K562 (cell line): ENCODE results near the gene DPEP1. TPM values are rescaled to one million over a fixed set of nuclear protein-coding genes. Genes with fewer than 3 reads are reported as not detected.

Source experiments
- ATAC-seq: fragments of 200-7000 bp; cut with Tn5 transposase; 3 replicates; pipeline ENCODE4 v1.9.1; 2020; ENCODE audit warnings: moderate library complexity
- BruUV-seq: library from RNA; stranded (reverse); fragments of 400-500 nt; replicated peaks from 2 replicates; lab custom pipeline; 2021; lab: Mats Ljungman, UMichigan
- CTCF ChIA-PET: fragments of 300-600 bp; formaldehyde crosslinking; extraction: SDS; loops from one replicate; lab custom pipeline; 2021; ENCODE audit warnings: low intra/inter-chr PET ratio; lab: Yijun Ruan, JAX
- POLR2A ChIA-PET: fragments of 300-600, 350-650 bp; sonication (Branson Sonifier 250); formaldehyde crosslinking; extraction: SDS; loops from one replicate; lab custom pipeline; 2021; ENCODE audit warnings: antibody characterized with exemption, inconsistent platforms; lab: Yijun Ruan, JAX
- DNase-seq, 4 experiments: peaks; one replicate each; pipeline versions ENCODE4 v3.0.0 to v3.0.0-alpha.2; 2011 to 2018; ENCODE audit warnings: low spot score in 3 of 4, mixed read lengths in 3 of 4; ENCODE audit errors: extremely low read depth in 1 of 4
- FAIRE-seq: peaks from 2 replicates; lab custom pipeline; 2011; peaks lifted over from hg19 to GRCh38; lab: Jason Lieb, UNC
- H2AFZ ChIP-seq: 2 replicates; pipeline ENCODE4 v1.6.0; 2011; ENCODE audit warnings: low read depth, low read length, control low read depth, inconsistent platforms
- H3K27ac ChIP-seq: fragments of 200-600 bp; 3 replicates; pipeline ENCODE4 v1.8.0; 2011; ENCODE audit warnings: low read depth, mild to moderate bottlenecking, control low read depth, inconsistent platforms, low read length, moderate library complexity, mixed read lengths; ENCODE audit errors: extremely low read depth
- H3K27me3 ChIP-seq, 2 experiments: fragments of 300-600 bp in 1 of 2; 2 replicates in 1 of 2; 3 replicates in 1 of 2; pipeline versions ENCODE4 v1.6.0 to v1.8.0; 2011; ENCODE audit warnings: inconsistent platforms in 2 of 2, low read length in 2 of 2, mild to moderate bottlenecking in 1 of 2, mixed read lengths in 1 of 2, moderate library complexity in 1 of 2; ENCODE audit not compliant: control insufficient read depth in 2 of 2, insufficient read depth in 2 of 2
- H3K36me3 ChIP-seq: fragments of 300-600 bp; 3 replicates; pipeline ENCODE4 v1.8.0; 2011; ENCODE audit warnings: mild to moderate bottlenecking, low read length, inconsistent platforms; ENCODE audit not compliant: control insufficient read depth, insufficient read depth
- H3K4me1 ChIP-seq, 2 experiments: fragments of 200-600 bp in 1 of 2; replicated peaks in 1 of 2; 2 replicates in 1 of 2; 3 replicates in 1 of 2; pipeline versions ENCODE4 v1.5.1 to v1.8.0; 2011; ENCODE audit warnings: inconsistent platforms in 2 of 2, low read length in 2 of 2, mild to moderate bottlenecking in 1 of 2, mixed read lengths in 1 of 2, moderate library complexity in 1 of 2; ENCODE audit not compliant: control insufficient read depth in 2 of 2, insufficient read depth in 2 of 2
- H3K4me2 ChIP-seq: 2 replicates; pipeline ENCODE4 v1.6.1; 2011; ENCODE audit warnings: low read length, control low read depth, inconsistent platforms, mixed read lengths; ENCODE audit not compliant: insufficient read depth
- H3K4me3 ChIP-seq: fragments of 200-600 bp; sonication (generic), shearing (Covaris generic); 2 replicates; pipeline ENCODE4 v1.5.1; 2016; ENCODE audit warnings: control low read depth, inconsistent platforms
- H3K79me2 ChIP-seq: fragments of 200-600 bp; 3 replicates; pipeline ENCODE4 v1.8.0; 2011; ENCODE audit warnings: low read length, inconsistent platforms; ENCODE audit not compliant: control insufficient read depth, insufficient read depth
- H3K9ac ChIP-seq, 2 experiments: 2 replicates each; pipeline versions ENCODE4 v1.6.0 to v1.6.1; 2011; ENCODE audit warnings: low read depth in 2 of 2, low read length in 2 of 2, control low read depth in 1 of 2, inconsistent platforms in 1 of 2, mild to moderate bottlenecking in 1 of 2, mixed read lengths in 1 of 2; ENCODE audit not compliant: insufficient read depth in 1 of 2
- H3K9me1 ChIP-seq: one replicate; pipeline ENCODE4 v1.6.0; 2011; ENCODE audit warnings: inconsistent platforms, mild to moderate bottlenecking, low read length, moderate library complexity; ENCODE audit not compliant: control insufficient read depth, insufficient read depth
- H3K9me3 ChIP-seq: replicated peaks from 2 replicates; pipeline ENCODE4 v1.5.1; 2011; ENCODE audit warnings: low read depth, low read length, inconsistent platforms; ENCODE audit not compliant: control insufficient read depth, insufficient read depth
- H4K20me1 ChIP-seq: replicated peaks from 2 replicates; pipeline ENCODE4 v1.6.1; 2011; ENCODE audit warnings: low read length, inconsistent platforms, mixed read lengths; ENCODE audit not compliant: control insufficient read depth, insufficient read depth
- ARID1B ChIP-seq: fragments of 450-650 bp; IDR thresholded peaks from 2 replicates; pipeline ENCODE4 v1.6.1; 2016; ENCODE audit warnings: antibody characterized with exemption, mild to moderate bottlenecking, inconsistent platforms
- CREM ChIP-seq: IDR thresholded peaks from 2 replicates; pipeline ENCODE4 v1.6.1; 2014; ENCODE audit warnings: antibody characterized with exemption, low read depth
- EGR1 ChIP-seq: fragments of 450-650 bp; conservative IDR thresholded peaks from 2 replicates; pipeline ENCODE4 v1.6.1; 2017; ENCODE audit warnings: mild to moderate bottlenecking
- KDM1A ChIP-seq, 2 experiments: fragments of 450-650 bp; IDR thresholded peaks; 2 replicates each; pipeline ENCODE4 v1.6.1; 2016; ENCODE audit warnings: mild to moderate bottlenecking in 2 of 2
- NFYB ChIP-seq: IDR thresholded peaks from 2 replicates; pipeline ENCODE4 v1.6.1; 2011; ENCODE audit warnings: mild to moderate bottlenecking, moderate library complexity; ENCODE audit not compliant: insufficient read length; ENCODE audit errors: extremely low read depth
- SPI1 ChIP-seq: IDR thresholded peaks from 2 replicates; pipeline ENCODE4 v1.6.1; 2011; ENCODE audit warnings: low read depth, low read length, control low read depth, borderline replicate concordance
- SREBF2 ChIP-seq: sonication (generic); formaldehyde crosslinking; IDR thresholded peaks from 2 replicates; pipeline ENCODE4 v1.4.0; 2020; ENCODE audit warnings: mild to moderate bottlenecking, missing genetic modification reagents
- ZNF217 ChIP-seq: sonication (generic); formaldehyde crosslinking; IDR thresholded peaks from 2 replicates; pipeline ENCODE4 v1.8.0; 2022; ENCODE audit warnings: mild to moderate bottlenecking, missing genetic modification reagents
- ZNF24 ChIP-seq: fragments of 450-650 bp; IDR thresholded peaks from 2 replicates; pipeline ENCODE4 v1.6.1; 2016
- ZNF263 ChIP-seq: sonication (generic); formaldehyde crosslinking; IDR thresholded peaks from 2 replicates; pipeline ENCODE4 v1.8.0; 2022; ENCODE audit warnings: mild to moderate bottlenecking, missing genetic modification reagents, borderline replicate concordance
- WGBS: fragments of 100-300 bp; shearing (Covaris generic); methylation state at CpG from one replicate; pipeline ENCODE4 v1.1.6; 2016; ENCODE audit warnings: low coverage, mixed read lengths; ENCODE audit not compliant: insufficient coverage; ENCODE audit errors: missing lambda C conversion rate; 5-methylcytosine and 5-hydroxymethylcytosine counted together
- in situ Hi-C: fragments of 300-500 bp; cut with MboI; formaldehyde crosslinking; loops from 4 replicates; pipeline ENCODE4 v1.15.0; 2018; ENCODE audit warnings: inconsistent platforms, mixed read lengths
- intact Hi-C: fragments of 100-400 bp; cut with micrococcal nuclease; formaldehyde crosslinking; loops from 2 replicates; pipeline ENCODE4 v1.14.2; 2022
- polyA plus RNA-seq, 8 experiments: library from polyadenylated mRNA; depleted of rRNA in 4 of 8; stranded (reverse) in 5 of 8; unstranded in 3 of 8; fragments of >200 nt; fragmentation: Nextera tagmentation in 2 of 8; fragmentation: Illumina TruSeq in 1 of 8; extraction: Ambion mirVana in 2 of 8; extraction: Trizol in 1 of 8; gene quantifications; 2 replicates each; pipeline versions ENCODE4 v1.2.1 to v1.2.3, GENCODE V29; 2011 to 2014; ENCODE audit warnings: inconsistent platforms in 1 of 8, missing spikeins in 1 of 8
- total RNA-seq, 7 experiments: library from RNA; depleted of rRNA in 6 of 7; stranded (reverse); fragments of >200 nt in 6 of 7; fragmentation: Illumina TruSeq in 2 of 7; extraction: Trizol in 2 of 7; gene quantifications; 2 replicates each; pipeline versions ENCODE4 v1.2.1 to v1.2.3, GENCODE V29; 2011 to 2021; ENCODE audit warnings: low replicate concordance in 1 of 7
- TF ChIP-seq, protein P1 (sequence below): fragments of 450-650 bp; formaldehyde crosslinking; IDR thresholded peaks from 2 replicates; pipeline ENCODE4 v1.4.0; 2020; ENCODE audit warnings: mild to moderate bottlenecking, moderate library complexity

The DPEP1 gene
- total and polyA plus RNA-seq, 9 of the 15 experiments (the other 6 are each of a cell fraction or from before 2014, with no cell fraction given), result 0.14 to 0.31 (median 0.20) TPM; not detected in 6

DNA sequence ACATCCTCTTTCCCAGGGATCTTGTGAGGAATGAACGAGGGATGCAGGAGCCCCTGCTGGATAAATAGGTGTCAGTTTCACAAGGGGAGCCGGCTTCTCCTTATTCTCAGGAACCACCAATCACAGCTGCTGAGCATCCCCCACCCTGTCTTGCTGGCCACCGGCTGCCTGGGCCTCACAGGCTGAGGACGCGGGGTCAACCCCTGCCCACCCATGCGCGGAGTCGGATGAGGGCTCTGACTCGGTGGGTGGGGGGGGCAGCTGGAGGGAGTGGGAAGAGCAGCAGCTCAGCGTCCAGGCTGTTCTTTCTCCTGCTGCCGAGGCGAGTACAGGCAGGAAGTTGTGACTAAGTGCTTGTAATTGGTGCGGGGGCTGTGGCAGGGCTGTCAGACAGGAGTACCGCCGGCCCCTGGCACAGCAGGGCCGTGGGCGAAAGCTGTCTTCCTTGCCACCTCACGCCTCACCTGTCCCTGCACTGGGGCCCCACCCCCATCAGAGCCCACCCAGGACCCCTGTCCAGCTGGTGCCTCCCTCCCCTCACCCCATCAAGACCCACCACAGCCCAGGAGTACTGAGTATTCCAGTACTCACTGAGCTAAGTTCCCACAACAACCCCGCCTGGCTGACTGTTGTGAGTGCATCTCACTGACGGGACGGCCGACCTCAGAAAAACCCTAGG lies 11.0 kb upstream of the DPEP1 start (continued):
- TF ChIP-seq NFYB (no peak), EGR1 (peak; percentile 83), SPI1 (peak; percentile 43; the same call in 1 of the 2 replicates), ZNF24 (no peak), ARID1B (peak; percentile 53), CREM (peak; percentile 57)
- TF ChIP-seq, protein P1, sequence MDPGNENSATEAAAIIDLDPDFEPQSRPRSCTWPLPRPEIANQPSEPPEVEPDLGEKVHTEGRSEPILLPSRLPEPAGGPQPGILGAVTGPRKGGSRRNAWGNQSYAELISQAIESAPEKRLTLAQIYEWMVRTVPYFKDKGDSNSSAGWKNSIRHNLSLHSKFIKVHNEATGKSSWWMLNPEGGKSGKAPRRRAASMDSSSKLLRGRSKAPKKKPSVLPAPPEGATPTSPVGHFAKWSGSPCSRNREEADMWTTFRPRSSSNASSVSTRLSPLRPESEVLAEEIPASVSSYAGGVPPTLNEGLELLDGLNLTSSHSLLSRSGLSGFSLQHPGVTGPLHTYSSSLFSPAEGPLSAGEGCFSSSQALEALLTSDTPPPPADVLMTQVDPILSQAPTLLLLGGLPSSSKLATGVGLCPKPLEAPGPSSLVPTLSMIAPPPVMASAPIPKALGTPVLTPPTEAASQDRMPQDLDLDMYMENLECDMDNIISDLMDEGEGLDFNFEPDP (CRISPR knock-in tag), result no peak

GRCh38 chr16:89602952-89603590 lies 10.4 kb upstream of the DPEP1 start:
- H3K9ac ChIP-seq, result no peak overlapping the region
- H3K79me2 ChIP-seq, result no peaks in the 10 kb centered on the region
- peaks cover 9 to 57% of the 10 kb centered on the region in 2 experiments; a peak in 4 of 5 replicates for H3K4me1 ChIP-seq
- DNase-seq, result no peak
- TF ChIP-seq KDM1A (IDR thresholded peaks at IDR 0.05) (peak in 1 of 2 experiments; percentile 56; a peak in 1 of 4 replicates), SREBF2 (no peak), ZNF217 (CRISPR knock-in tag) (no peak), ZNF263 (CRISPR knock-in tag) (peak; percentile 82)
- ChIA-PET POLR2A (interaction anchor here (0.7 kb wide), 1 partner anchor 296 kb away, joined by 3 read pairs; no protein-coding TSS in a partner anchor), CTCF (no interaction called here)
- H3K4me2 ChIP-seq, result no peak overlapping the region
- intact Hi-C loops, result loop anchor here (5.0 kb wide), 1 partner anchor 34 kb away; no protein-coding TSS in a partner anchor
- no peaks in the 10 kb centered on the region for H3K9me3 ChIP-seq
- in situ Hi-C loops, result no loop called here
- no peaks in the 10 kb centered on the region for H3K27me3 ChIP-seq
- no peak overlapping the region for H2AFZ ChIP-seq
- 7% methylated on average over 5 of the region's 5 CpGs for WGBS
- no peak for FAIRE-seq
- 0 out of 2 replicates have a peak, but pooled peaks cover 5% of the 10 kb centered on the region for H4K20me1 ChIP-seq
- H3K27ac ChIP-seq, result no peak overlapping the region
- no peak for ATAC-seq
- no TSS peak for BruUV-seq
- H3K36me3 ChIP-seq, result no peaks in the 10 kb centered on the region
- no peak overlapping the region for H3K4me3 ChIP-seq
- H3K9me1 ChIP-seq, result no peaks in the 10 kb centered on the region
